ENCODE measurements around the gene RIPOR3. TPM values are rescaled to one million over a fixed set of nuclear protein-coding genes. Genes with fewer than 3 reads are reported as not detected.

RIPOR3 gene
- polyA plus RNA-seq, 1 donor (not counting 4 experiments of a cell fraction or from before 2014, with no cell fraction given): 0.10 TPM

GRCh38 chr20:50728486-50728980 lies 37.2 kb upstream of the RIPOR3 start:
- peak overlapping the region; percentile 8 for H2AFZ ChIP-seq (ENCODE audit: control insufficient read depth, low read length)
- H3K4me1 ChIP-seq (ENCODE audit: control insufficient read depth, extremely low read depth, insufficient read depth, low read length): peaks cover 54% of the 10 kb centered on the region
- H3K79me2 ChIP-seq (ENCODE audit: control insufficient read depth, insufficient read depth, low read length): peaks cover 21% of the 10 kb centered on the region
- H3K36me3 ChIP-seq (ENCODE audit: control insufficient read depth in 2 of 2, extremely low read depth in 1 of 2, insufficient read depth in 2 of 2, low read length in 2 of 2): no peaks in the 10 kb centered on the region
- no peak overlapping the region for H3K4me3 ChIP-seq (ENCODE audit: control insufficient read depth in 2 of 3, extremely low read depth in 1 of 3, insufficient read depth in 2 of 3, low read depth in 1 of 3, low read length in 3 of 3)
- no peaks in the 10 kb centered on the region for H3K9me3 ChIP-seq (ENCODE audit: control insufficient read depth, low read depth, low read length)
- H3K27ac ChIP-seq (ENCODE audit: control insufficient read depth, insufficient read depth, low read length): peak overlapping the region; percentile 98
- dilution Hi-C loops (cut with MboI; ENCODE audit: extremely low pct_ligation_motif_present, low sequenced_read_pairs): no loop called here
- peak overlapping the region; percentile 63 for H3K9ac ChIP-seq (ENCODE audit: control insufficient read depth, extremely low read depth, insufficient read depth, low read length)
- TF ChIP-seq CTCF (optimal IDR thresholded peaks at IDR 0.05 in 1 of 3, IDR thresholded peaks at IDR 0.05 in 1 of 3, conservative IDR thresholded peaks at IDR 0.05 in 1 of 3; ENCODE audit: extremely low read depth in 1 of 3, insufficient read depth in 2 of 3, low read length in 3 of 3) (no peak), EZH2 (IDR thresholded peaks at IDR 0.05; ENCODE audit: low read length) (no peak)
- no peaks in the 10 kb centered on the region for H4K20me1 ChIP-seq (ENCODE audit: control insufficient read depth, extremely low read depth, insufficient read depth, low read length)
- H3K4me2 ChIP-seq (ENCODE audit: control insufficient read depth, extremely low read depth, insufficient read depth, low read depth, low read length): peak overlapping the region; percentile 91
- DNase-seq (ENCODE audit: low read depth, low spot score) (no peak), FAIRE-seq (no peak)
- no peaks in the 10 kb centered on the region for H3K27me3 ChIP-seq (ENCODE audit: control insufficient read depth, extremely low read depth, insufficient read depth, low read length)
- no peaks in the 10 kb centered on the region for H3K9me1 ChIP-seq (ENCODE audit: control insufficient read depth, extremely low read depth, insufficient read depth, low read length)

GRCh38 chr20:50727792-50728485 lies 36.6 kb upstream of the RIPOR3 start:
- DNase-seq (ENCODE audit: low read depth, low spot score) (no peak), FAIRE-seq (no peak)
- TF ChIP-seq CTCF (optimal IDR thresholded peaks at IDR 0.05 in 1 of 3, IDR thresholded peaks at IDR 0.05 in 1 of 3, conservative IDR thresholded peaks at IDR 0.05 in 1 of 3; ENCODE audit: extremely low read depth in 1 of 3, insufficient read depth in 2 of 3, low read length in 3 of 3) (no peak), EZH2 (IDR thresholded peaks at IDR 0.05; ENCODE audit: low read length) (no peak)
- peaks cover 17% of the 10 kb centered on the region for H3K79me2 ChIP-seq (ENCODE audit: control insufficient read depth, insufficient read depth, low read length)
- H3K36me3 ChIP-seq (ENCODE audit: control insufficient read depth in 2 of 2, extremely low read depth in 1 of 2, insufficient read depth in 2 of 2, low read length in 2 of 2): no peaks in the 10 kb centered on the region
- H3K27me3 ChIP-seq (ENCODE audit: control insufficient read depth, extremely low read depth, insufficient read depth, low read length): no peaks in the 10 kb centered on the region
- no peaks in the 10 kb centered on the region for H3K9me1 ChIP-seq (ENCODE audit: control insufficient read depth, extremely low read depth, insufficient read depth, low read length)
- peak overlapping the region; percentile 98 for H3K27ac ChIP-seq (ENCODE audit: control insufficient read depth, insufficient read depth, low read length)
- H3K9ac ChIP-seq (ENCODE audit: control insufficient read depth, extremely low read depth, insufficient read depth, low read length): no peak overlapping the region
- H3K9me3 ChIP-seq (ENCODE audit: control insufficient read depth, low read depth, low read length): no peaks in the 10 kb centered on the region
- dilution Hi-C loops (cut with MboI; ENCODE audit: extremely low pct_ligation_motif_present, low sequenced_read_pairs): no loop called here
- H2AFZ ChIP-seq (ENCODE audit: control insufficient read depth, low read length): peak overlapping the region; percentile 20
- no peaks in the 10 kb centered on the region for H4K20me1 ChIP-seq (ENCODE audit: control insufficient read depth, extremely low read depth, insufficient read depth, low read length)
- H3K4me2 ChIP-seq (ENCODE audit: control insufficient read depth, extremely low read depth, insufficient read depth, low read depth, low read length): no peak overlapping the region
- H3K4me3 ChIP-seq (ENCODE audit: control insufficient read depth in 2 of 3, extremely low read depth in 1 of 3, insufficient read depth in 2 of 3, low read depth in 1 of 3, low read length in 3 of 3): no peak overlapping the region
- H3K4me1 ChIP-seq (ENCODE audit: control insufficient read depth, extremely low read depth, insufficient read depth, low read length): peaks cover 49% of the 10 kb centered on the region
